Hindlimb muscle (tissue), 1 donor: ENCODE data around the gene GNAT1. TPM values are rescaled to one million over a fixed set of nuclear protein-coding genes. Genes with fewer than 3 reads are reported as not detected.

Source experiments
- DNase-seq: peaks from one replicate; pipeline ENCODE4 v3.0.0-alpha.2; 2013
- polyA plus RNA-seq: library from polyadenylated mRNA; unstranded; fragments of 120-200 nt; gene quantifications from one replicate; pipeline ENCODE4 v1.2.1, GENCODE V29; 2013; ENCODE audit not compliant: insufficient read length

GNAT1 gene
- 0.37 TPM for polyA plus RNA-seq

DNA sequence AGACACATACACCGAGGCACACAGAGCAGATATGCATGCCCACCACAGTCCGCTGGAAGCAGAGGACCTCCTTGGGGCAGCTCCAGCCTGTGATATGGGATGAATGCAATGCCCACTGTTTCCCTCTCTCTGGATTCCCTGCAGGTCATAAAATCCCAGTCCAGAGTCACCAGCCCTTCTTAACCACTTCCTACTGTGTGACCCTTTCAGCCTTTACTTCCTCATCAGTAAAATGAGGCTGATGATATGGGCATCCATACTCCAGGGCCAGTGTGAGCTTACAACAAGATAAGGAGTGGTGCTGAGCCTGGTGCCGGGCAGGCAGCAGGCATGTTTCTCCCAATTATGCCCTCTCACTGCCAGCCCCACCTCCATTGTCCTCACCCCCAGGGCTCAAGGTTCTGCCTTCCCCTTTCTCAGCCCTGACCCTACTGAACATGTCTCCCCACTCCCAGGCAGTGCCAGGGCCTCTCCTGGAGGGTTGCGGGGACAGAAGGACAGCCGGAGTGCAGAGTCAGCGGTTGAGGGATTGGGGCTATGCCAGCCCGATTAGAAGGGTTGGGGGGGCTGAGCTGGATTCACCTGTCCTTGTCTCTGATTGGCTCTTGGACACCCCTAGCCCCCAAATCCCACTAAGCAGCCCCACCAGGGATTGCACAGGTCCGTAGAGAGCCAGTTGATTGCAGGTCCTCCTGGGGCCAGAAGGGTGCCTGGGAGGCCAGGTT lies at the start of gene GNAT1:
GNAT1 (plus strand) TSS at position 675 of the 725 bp plus-strand sequence. CDS start 116 bp downstream, outside the sequence.
- DNase-seq, result no peak

GRCh38 chr3:50146316-50146901 lies 45.0 kb upstream of the GNAT1 start:
- no peak for DNase-seq

GRCh38 chr3:50147016-50147415 lies 44.4 kb upstream of the GNAT1 start:
- no peak for DNase-seq

DNA sequence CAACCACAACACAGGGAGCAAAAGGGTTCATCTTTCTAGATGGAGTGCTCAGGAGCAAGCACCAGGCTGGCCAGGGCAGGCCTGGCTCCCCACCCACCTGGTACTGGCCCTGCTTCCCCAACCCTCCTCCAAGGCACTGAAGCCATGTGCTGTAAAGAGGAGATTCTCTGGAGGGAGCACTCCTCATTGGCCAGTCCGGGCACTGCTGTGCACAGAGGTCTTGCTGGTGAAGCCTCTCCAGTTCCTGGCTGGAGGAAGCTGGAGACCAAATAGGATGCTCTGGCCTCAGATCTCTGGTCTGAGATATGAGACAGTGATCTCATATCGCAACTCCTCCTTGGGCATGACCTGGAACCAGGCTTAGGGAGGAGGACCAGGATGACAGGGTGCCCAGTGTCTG lies 44.0 kb upstream of the GNAT1 start:
- no peak for DNase-seq

DNA sequence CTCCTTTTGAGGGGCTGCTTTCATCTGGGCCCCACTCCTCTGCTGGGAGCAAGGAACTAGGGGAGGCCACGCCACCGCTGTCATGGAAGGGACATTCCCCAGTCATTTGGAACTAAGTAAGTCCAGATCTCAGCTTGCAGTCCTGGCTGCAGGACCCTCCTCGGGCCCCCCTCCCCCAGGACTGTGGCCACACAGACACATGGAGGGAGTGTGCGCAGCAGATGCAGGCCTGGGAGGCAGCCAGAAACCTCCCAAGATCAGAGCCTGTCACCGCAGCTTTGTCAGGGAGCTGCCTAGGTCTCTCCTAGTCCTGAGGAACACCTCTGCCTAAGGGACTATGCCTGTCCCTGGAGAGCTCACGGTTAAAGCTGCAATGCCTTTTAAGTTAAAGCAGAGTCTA lies 43.5 kb upstream of the GNAT1 start:
- no peak for DNase-seq

DNA sequence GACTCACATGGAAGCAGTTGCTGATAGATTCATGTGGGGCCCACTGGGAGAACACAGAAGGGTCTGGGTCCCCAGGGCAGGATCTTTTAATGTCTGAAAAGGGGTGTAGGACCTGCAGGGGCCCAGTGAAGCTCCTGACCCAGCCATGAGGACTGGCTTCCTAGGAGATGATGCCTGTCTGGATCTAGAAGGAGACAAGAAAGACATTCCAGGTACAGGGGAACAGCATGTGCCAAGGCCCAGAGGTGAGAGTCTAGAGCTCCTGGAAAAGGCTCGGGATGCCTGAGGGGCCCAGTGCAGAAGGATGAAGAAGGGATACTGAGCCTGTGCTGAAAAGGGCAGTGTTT lies 41.0 kb upstream of the GNAT1 start:
- DNase-seq, result no peak

DNA sequence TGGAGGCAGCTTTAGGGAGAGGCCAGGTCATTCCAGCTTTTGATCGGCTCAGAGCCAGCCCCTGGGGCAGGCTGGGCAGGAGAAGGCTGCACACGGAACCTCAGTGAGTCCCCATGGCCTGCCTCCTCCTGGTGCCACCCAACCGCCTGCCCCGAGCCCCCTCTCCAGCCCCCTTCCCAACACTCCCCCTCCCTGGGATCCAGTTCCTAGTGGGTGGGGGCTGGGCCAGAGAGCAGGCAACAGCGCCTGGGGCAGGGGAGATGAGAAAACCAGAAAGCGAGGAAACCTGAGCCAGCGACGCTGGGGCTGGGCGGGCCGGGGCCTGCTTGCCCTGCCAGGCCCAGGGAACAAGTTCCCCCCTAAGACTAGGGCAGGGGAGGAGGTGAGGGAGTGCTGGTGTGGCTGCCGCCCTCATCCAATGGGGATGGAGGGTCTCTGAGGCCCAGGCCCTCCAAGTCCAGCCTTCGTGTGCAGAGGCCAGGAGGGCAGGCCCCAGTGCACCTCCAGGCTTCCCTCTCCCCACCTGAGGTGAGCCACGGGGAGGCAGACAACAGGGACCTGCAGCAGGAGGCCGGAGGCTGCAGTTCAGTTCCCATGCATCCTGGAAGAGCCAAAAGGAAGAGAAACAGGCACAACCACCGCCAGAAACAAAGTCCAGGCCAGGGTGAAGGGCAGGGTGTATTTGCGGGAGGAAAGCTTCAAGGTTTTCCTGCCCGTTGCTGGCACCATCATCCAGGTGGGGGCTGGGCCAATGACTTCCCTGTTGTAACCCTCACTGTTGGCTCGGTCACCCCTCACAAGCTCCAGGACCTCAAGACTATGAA lies 40.3 kb upstream of the GNAT1 start:
- DNase-seq, result peak; percentile 71

DNA sequence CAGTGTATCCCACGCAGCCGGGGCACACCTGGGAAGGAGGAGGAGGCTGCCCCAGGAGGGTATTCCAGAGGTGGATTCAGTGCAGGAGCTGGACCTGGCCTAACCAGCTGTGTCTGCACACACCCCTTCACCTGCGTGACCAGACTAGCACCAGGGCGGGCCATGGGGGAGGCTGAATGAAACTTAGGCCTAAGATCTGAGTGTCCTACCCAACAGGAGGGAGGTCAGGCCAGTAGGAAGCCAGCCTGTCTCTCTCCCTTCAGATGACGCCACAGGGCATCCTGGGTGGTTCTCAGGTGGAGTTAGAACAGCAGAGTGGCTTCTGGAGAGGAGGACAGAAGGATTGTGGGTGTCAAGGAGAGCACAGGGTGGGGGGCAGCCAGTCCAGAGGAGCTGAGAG lies 39.7 kb upstream of the GNAT1 start:
- DNase-seq, result no peak

DNA sequence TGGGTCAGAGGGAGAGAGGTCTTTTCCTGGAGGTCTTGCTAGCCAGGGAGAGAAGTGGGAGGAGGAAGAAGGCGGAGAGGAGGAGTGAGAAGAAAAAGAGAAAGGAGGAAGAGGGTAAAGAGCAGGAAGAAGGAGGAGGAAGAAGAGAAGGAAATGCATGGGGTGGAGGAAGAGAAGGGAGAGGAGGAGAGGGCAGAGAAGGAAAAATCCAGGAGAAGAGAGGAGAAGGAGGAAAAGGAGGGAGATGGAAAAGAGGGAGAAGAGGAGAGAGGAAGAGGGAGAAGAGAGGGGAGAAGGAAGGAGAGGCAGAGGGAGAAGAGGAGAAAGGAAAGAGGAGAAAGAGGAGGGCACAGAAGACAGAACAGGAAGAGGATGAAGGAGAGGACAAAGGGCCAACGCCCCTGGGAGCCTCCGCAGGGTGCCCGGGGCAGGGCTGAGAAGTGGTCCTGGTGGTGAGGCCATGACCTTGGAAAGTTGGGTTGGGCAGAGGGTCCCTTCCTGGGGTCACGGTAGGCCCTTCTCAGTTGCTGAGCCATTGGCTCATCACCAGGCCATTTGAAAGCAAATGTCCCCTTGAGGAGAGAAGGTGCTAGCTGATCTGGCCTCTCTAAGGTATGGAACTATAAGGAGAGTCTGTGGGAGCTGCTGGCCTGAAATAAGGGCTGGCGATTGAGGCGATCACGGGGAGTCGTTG lies 37.5 kb upstream of the GNAT1 start:
- DNase-seq, result no peak

DNA sequence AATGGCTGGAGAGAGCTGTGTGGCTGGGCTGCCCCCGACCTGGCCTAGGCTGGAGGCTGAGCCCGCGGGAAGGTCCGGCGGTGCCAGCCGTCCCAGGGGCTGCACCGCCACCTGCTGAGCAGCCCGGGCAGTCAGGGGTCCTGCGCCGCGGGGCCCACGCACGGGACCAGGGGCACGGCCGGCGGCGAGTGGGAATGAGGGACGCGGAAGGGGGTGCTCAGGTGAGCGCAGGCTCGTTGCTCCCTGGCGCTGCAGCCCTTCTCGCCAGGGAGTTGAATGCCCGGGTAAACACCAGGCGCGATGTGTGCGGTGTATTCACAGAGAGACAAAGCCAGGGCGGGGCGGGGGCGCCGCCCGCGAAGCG lies 37.0 kb upstream of the GNAT1 start:
- DNase-seq, result no peak

DNA sequence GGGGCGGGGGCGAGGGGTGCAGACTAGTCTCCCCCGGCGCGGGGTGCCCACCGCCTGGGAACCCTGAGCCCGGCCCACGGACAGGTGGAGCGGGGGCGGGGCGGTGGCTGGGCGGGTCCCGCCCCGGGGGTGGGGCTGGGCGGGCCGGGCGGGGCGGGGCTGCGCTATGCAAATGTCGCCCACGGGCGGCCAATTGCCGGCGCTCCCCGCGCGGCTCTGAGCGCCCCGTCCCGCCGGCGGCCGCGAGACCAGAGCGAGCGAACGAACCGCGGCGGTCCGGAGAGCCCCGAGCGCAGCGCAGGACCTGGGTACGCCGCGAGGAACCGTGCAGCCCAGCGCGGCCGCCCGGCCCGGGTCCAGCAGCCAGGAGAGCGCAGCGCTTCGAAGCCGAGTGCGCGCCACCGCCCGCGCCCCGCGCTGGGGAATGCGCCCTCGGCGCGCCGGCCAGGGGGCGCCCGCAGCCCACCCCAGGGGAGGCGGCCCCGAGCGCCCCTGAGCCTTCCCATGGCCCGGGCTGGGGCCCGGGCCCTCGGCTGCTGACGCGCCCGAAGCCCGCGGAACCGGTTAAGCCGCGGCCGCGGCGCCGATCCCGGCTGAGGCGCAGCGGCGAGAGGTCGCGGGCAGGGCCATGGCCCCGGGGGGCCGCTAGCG lies 36.4 kb upstream of the GNAT1 start, which contains the start of gene SEMA3F:
SEMA3F (plus strand) TSS at position 485 of the 651 bp plus-strand sequence. CDS start 4,299 bp downstream, outside the sequence.
- peak; percentile 71 for DNase-seq

DNA sequence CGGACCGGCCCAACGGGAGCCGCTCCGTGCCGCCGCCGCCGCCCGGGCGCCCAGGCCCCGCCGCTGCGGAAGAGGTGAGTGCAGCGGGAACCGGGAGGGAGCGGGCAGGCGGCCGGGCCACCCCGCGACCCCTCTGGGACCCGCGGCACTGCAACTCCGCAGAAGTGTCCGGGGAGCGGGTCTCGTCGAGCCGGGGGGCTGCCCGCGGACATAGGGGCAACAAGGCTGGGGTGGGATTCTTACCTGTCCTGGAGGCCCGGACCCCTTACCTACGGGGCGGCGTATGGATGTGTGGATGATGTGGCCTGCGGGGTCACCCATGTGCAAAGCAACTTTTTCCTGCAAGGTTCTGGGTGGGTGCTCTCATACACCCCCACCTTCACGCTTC lies 35.9 kb upstream of the GNAT1 start:
- DNase-seq, result no peak

GRCh38 chr3:50155891-50156290 lies 35.5 kb upstream of the GNAT1 start:
- DNase-seq, result no peak

DNA sequence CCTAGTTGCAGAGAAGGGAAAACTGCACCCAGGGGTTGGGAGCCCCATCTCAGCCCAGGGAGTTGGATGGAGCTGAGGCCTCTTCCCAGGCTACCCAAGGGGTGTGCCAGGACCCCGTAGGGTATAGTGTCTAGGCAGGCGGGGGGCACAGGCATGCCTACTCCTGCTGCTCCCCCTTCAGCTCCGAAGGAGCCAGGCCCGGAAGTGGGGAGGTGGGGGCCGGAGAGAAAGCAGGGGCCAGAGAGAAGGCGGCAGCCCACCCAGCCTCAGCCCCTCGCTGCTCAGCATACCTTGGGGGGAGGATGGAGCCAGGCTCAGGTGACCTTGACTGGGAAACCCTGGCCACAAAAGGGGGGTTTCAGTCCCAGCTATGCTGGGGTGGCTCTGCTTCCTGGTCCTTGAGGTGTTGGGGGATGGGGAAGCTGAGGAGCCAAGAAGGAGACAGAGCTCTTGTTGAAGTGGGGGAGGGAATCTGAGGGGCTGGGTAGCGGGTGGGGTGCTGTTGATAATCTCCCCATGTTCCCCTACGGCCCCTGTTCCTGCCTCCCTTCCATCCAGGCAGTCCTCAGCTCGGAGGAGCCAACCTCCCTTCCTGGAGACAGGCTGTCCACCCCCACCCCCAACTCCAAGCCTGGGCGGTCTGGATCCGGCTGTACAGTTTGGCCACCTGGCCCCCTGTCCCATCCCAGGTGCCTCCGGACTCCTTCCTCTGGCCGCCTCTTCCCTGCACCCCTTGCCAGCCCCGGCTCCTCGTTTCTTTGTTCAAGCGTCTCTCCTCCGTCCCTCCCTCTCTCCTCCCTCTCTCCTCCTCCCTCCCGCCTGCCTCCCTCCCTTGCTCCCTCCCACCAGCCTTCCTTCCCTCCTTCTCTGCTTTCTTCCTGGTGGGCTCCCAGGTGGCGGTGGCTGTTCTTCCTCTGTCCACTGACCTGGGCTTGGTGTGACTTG lies 34.6 kb upstream of the GNAT1 start:
- peak; percentile 50 for DNase-seq

DNA sequence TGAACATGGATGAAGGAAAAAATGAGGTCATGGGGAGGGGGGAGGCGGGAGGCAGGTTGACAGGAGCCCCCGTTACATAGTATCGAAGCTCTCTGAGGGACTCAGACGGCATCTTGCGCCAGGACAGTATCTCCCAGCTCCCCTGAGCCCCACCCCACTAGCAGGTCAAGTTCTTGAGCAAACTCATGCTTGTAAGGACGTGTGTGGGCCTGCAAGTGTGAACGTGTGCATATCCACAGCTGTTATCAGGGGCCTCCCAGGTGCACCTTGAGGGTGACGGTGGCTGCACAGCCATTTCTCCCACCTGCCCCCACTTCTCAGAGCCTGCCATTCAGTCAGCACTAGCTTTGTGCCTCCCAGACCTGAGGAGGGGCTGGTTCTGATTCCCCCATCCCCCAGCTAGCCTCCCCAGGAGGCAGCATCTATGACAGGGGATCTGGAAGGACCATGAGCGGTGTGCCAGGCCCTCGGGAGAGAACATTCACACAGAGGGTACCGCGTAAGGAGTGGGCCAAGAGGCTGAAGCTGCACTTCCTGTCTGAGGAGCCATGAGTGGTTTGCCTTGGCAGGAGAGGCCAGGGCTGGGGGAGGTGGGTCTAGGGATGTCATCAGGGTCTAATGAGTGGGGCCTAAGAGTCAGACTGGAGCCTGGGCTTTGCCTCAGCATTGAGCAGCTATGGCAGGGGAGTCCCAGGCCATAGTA lies 33.4 kb upstream of the GNAT1 start:
- DNase-seq, result no peak

GRCh38 chr3:50158530-50159146 lies 32.8 kb upstream of the GNAT1 start:
- DNase-seq, result no peak

DNA sequence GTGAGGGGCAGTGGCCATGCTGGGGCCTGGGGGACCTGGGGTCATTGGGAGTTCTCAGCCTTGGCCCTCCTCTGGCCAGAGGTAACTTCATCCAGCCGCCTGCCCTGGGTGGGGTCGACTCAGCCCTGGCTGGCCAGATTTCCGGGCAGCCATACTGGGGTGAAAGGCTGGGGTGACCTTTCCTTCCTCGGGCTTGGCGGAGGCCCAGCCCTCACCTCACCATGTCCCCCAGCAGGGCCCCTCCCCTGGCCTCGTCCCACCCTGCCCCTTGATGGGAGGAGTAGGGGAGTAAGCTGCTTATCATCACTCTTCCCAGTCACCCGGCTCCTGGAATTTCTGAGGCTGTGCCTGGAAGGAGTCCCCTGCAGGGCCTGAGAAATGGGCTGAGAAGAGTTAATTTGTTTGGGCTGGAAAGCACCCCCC lies 30.8 kb upstream of the GNAT1 start:
- no peak for DNase-seq

DNA sequence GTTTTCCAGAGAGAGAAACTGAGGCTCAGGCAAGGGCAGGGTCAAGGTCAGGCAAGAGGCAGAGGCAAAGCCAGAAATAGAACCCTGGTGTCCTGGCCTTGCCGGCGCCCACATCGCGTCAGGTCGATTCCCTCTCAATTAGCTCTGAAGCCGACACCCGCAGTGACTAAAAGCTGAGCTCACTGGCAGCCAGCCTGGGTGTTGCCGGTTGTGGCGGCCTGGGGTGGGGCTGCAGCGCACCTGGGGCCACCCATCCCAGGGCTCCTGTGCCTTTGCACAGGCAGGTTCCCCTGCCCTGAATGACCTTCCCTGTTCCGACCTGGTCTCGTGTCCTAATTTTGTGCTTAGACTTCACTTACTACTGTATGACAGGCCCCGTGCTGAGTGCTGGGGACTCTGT lies 30.1 kb upstream of the GNAT1 start:
- no peak for DNase-seq

GRCh38 chr3:50162034-50162883 lies 29.2 kb upstream of the GNAT1 start:
- DNase-seq, result no peak
